GM12892 (cell line): ENCODE data around the gene PRR14.

Experiments used
- POLR2A ChIP-seq: IDR thresholded peaks from 2 replicates; pipeline ENCODE4 v1.6.1; 2011; ENCODE audit warnings: low read depth, low read length, control low read depth
- POLR2AphosphoS5 ChIP-seq: IDR thresholded peaks from 2 replicates; pipeline ENCODE4 v1.6.1; 2011; ENCODE audit warnings: low read depth, low read length, control low read depth

DNA sequence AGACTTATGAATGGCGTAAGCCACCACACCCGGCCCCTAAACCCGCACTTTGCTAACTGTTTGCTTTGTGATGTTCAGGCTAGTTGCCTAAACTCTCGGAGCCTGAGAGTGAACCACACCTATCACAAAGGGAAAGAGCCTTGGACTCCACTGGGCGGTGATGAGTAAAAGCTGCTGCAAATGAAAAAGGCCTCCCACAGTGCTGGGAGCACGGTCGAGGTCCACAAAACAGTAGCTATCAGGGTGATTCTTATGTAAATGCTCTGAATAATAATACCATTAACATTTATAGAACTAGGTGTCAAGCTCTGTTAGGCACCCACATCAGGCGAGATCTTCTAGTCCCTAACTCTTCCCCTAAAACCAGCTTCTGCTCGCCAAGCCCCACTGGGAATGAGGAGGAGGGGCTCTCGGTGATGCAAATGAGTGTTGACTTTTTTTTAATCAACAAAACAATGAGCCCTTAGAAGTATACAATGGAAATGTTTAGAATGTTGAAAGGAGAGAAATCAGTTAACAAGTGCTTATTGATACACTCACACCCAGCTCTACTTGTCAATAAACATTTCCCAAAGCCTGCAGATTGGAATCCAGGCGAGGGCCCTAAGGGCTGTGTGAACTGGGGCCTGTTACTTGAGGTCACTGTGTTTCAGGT lies 27.3 kb downstream of the PRR14 start:
- TF ChIP-seq POLR2A (no peak), POLR2AphosphoS5 (no peak)
